ENCODE measurements around the gene ERBB2. TPM values are rescaled to one million over a fixed set of nuclear protein-coding genes. Genes with fewer than 3 reads are reported as not detected.
A peak's percentile ranks its signal among the peaks of the same experiment; 100 is the strongest.

The ERBB2 gene
- total and polyA plus RNA-seq, 2 of the 13 experiments (the other 11 are each of a cell fraction or from before 2014, with no cell fraction given), result 57.7 to 64.1 TPM

GRCh38 chr17:39751637-39752036 lies 51.8 kb downstream of the ERBB2 start (continued):
- TF ChIP-seq TOE1 (CRISPR knock-in tag; IDR thresholded peaks at IDR 0.05) (no peak), GABPA (IDR thresholded peaks at IDR 0.05; ENCODE audit: low read depth, low read length) (no peak), GABPA (CRISPR knock-in tag; IDR thresholded peaks at IDR 0.05; ENCODE audit: low read depth) (no peak), ZNF253 (CRISPR knock-in tag; IDR thresholded peaks at IDR 0.05; ENCODE audit: borderline replicate concordance) (no peak), GPBP1L1 (CRISPR knock-in tag; IDR thresholded peaks at IDR 0.05) (no peak), BCL6 (CRISPR knock-in tag; IDR thresholded peaks at IDR 0.05) (0 out of 2 replicates have a peak, but pooled peaks have one; percentile 25), ZBTB4 (CRISPR knock-in tag; IDR thresholded peaks at IDR 0.05; ENCODE audit: borderline replicate concordance) (no peak), BRCA1 (CRISPR knock-in tag; IDR thresholded peaks at IDR 0.05) (no peak), AKAP8 (CRISPR knock-in tag; IDR thresholded peaks at IDR 0.05) (0 out of 2 replicates have a peak, but pooled peaks have one; percentile 13), RARG (CRISPR knock-in tag; IDR thresholded peaks at IDR 0.05; ENCODE audit: low read depth) (no peak), HOXA9 (CRISPR knock-in tag; IDR thresholded peaks at IDR 0.05; ENCODE audit: borderline replicate concordance) (no peak), NFKB2 (CRISPR knock-in tag; IDR thresholded peaks at IDR 0.05; ENCODE audit: borderline replicate concordance) (no peak)
